Measurements from ENCODE around the gene KCND3.

KCND3 gene

DNA sequence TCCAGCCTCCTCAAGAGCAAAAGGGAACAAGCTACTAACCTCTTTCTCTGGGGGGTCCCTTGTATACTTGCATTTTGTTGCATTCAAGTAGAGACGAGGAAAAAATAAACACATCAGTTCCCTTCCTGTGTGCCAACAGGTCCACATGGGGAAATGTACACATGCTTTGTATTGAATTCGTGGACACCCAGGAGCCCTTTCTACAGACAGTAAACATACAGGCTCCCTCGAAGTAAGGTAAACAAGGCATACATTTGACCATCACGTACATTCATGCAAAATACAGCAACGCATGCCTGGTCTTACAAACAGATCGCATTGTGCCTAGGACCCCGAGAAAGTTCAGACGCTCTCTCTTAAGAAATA lies 1.1 kb downstream of the KCND3 start:
- DNase-seq: no peak

GRCh38 chr1:111987502-111987901 lies 2.0 kb downstream of the KCND3 start:
- no peak for DNase-seq

- no peak for DNase-seq
Measured at GRCh38 chr1:111983500-111983899, 6.0 kb downstream of the KCND3 start.

- DNase-seq: no peak
Measured at GRCh38 chr1:111982428-111982827, 7.0 kb downstream of the KCND3 start.

- DNase-seq: no peak
Measured at GRCh38 chr1:111981871-111982270, 7.6 kb downstream of the KCND3 start.

- no peak for DNase-seq
Measured at GRCh38 chr1:111981090-111981489, 8.4 kb downstream of the KCND3 start.

GRCh38 chr1:111980686-111981085 lies 8.8 kb downstream of the KCND3 start:
- no peak for DNase-seq

DNA sequence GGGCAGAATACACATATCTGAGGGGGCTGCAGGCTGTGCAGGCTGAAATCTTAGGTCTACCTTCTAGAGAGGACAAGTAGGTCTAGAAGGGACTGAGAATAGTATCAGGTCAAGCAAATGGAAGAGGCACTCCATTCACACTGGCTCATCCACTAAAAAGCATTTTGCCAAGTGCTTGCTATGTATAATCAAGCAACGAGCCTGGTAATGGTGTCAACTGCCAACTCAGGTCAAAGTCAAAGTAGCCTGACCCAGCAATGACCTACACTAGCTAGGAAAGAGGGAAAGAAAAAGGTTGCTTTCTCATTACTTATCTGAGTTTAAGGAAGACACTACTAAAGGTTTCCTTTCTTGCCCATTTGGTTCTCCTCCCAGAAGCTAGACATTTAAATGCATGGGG lies 10.8 kb downstream of the KCND3 start:
- no peak for DNase-seq

- no peak for DNase-seq
Measured at GRCh38 chr1:111977378-111977777, 12.1 kb downstream of the KCND3 start.

DNA sequence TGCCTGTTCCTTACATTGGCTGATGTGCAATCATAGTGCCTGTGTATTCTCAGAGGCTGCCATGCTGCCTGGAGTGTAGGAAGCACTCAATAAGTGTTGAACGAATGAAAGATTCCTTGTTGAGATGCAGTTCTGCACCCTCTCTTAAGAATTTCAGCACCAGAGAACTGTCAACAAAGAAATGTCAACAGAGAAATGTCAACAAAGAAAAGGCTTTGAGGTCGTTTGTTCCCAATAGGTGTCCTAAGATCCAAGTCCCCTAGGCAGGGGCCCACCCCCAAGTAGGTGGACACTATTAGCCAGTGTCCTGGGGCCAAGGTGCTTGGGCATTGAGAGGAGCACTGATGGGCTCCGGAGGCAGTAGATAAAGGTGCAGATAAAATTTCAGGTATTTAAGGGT lies 12.6 kb downstream of the KCND3 start:
- no peak for DNase-seq

DNA sequence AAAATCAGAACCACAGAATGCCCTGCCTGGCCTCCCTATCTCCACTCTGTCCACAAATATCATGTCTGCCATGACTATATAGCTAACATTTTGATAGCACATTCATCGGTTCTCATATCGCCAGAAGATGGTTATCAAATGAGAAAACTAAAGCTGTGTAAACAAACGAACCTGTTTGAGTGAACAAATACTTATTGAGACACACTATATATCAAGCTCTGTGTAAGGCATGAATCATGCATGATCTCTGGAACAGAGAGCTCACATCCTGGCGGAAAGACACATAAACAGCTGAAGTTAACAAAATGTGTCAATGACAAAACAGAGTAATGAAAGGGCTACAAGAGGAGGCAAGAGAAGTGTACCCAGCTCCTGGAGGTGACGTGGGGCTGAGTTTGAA lies 13.1 kb downstream of the KCND3 start:
- no peak for DNase-seq

DNA sequence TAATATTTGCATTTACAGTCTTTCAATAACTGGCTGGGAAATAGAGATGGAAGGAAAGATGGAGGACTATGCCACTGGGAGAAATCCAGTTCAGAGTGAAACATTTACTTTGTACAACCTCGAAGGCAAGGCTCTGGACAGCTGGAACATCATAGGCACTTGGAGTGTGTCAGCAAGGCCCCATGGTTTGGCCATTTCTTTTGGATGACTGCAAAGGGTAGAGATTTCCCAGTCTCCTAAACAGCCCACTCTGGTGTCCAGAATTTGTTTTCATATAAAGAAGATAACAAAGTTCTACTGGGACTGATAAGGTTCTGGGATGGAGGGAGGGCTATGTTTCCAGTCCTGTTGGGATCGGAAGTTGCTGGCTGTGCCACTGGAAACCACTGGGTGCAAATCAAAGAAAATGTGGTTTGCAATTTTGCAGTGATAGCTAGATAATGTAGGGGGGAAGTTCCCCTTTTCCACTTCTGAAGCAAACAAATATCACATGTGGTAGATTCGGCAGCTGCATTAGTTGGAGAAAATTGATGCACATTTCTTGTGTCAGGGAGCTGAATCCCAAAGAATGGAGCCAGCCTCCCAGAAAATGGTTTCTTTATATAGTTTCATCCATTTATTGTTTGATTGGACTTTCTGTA lies 16.2 kb downstream of the KCND3 start:
- no peak for DNase-seq

- DNase-seq: no peak
Measured at GRCh38 chr1:111971396-111971795, 18.1 kb downstream of the KCND3 start.

GRCh38 chr1:111968511-111968910 lies 21.0 kb downstream of the KCND3 start:
- no peak for DNase-seq

- no peak for DNase-seq
Measured at GRCh38 chr1:111967886-111968285, 21.6 kb downstream of the KCND3 start.

GRCh38 chr1:111967067-111967690 lies 22.3 kb downstream of the KCND3 start:
- DNase-seq: no peak

GRCh38 chr1:111965781-111966443 lies 23.6 kb downstream of the KCND3 start:
- no peak for DNase-seq

DNA sequence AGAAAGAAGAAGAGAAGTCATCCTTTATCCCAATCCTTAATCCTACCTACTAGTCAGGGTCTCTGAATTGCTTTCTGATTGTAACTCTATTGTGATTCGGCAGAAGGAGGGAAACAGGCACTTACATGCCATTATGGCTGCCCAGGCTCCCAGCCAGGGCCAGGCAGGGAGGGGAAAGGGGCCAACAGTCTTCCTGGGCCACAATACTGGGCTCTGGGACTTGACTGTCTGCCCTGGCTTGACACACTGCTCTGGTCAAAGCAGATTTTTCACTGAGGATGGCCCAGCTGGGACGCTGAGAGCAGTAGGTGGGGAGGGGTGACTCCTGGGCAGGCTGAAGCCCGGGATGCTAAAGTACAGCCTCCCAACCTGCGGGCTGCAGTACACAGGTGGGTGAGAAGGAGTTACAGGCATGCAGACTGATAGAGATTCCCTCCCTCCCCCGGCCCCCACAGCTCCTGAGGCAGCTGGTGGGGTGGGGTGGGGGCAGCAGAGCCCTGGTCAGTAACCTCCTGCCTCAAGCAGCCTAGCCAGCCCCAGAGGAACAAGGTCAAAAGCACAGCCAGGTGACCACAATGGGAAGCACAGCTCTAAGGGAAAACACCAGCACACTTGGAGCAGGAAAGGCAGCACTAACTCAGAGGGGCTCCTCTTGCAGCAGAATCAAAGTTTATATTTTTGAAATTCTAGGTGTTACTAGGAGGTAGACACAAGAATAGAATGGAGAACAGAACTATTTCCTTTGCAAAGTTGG lies 25.3 kb downstream of the KCND3 start:
- DNase-seq: no peak

GRCh38 chr1:111961773-111962565 lies 27.5 kb downstream of the KCND3 start:
- no peak for DNase-seq

DNA sequence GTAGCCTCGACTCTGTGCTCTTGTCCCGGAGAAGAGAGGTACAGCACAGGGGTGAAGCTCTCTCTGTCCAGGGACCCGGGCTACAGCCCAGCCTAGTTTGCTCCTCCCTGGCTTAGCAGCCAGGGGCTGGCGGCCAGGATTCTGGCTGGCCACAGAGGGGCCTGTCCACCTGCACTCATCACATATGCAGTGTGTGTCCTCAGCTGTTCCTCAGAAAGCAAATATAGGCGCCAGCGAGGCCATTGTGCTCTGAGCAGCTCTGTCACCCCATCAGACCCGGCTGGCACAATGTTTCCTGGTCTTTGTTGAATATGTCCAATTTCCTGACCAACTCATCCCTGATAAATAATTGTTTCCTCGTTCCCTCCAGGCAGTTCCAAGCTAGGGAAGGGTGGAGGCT lies 28.5 kb downstream of the KCND3 start:
- DNase-seq: no peak

GRCh38 chr1:111959436-111959835 lies 30.0 kb downstream of the KCND3 start:
- DNase-seq: no peak

- DNase-seq: no peak
Measured at GRCh38 chr1:111958851-111959250, 30.6 kb downstream of the KCND3 start.

- DNase-seq: no peak
Measured at GRCh38 chr1:111958075-111958474, 31.4 kb downstream of the KCND3 start.
